ENCODE measurements around the gene TCF3. TPM values are rescaled to one million over a fixed set of nuclear protein-coding genes. Genes with fewer than 3 reads are reported as not detected.

Gene TCF3
- total and polyA plus RNA-seq, 11 donors, result 13.2 to 40.2 (median 22.3) TPM

GRCh38 chr19:1570836-1571235, 81.6 kb downstream of the TCF3 start:
- Histone ChIP-seq H3K27me3 (peaks cover 0 to 4% (median 0%) of the 10 kb centered on the region in 9 donors), H3K27ac (no peak overlapping the region), H3K4me3 (no peak overlapping the region), H3K9me3 (no peaks in the 10 kb centered on the region), H3K4me1 (peaks cover 0 to 22% (median 9%) of the 10 kb centered on the region in 12 donors), H3K36me3 (no peaks in the 10 kb centered on the region)
- WGBS, 4 donors, result 92 to 97% (median 95%) methylated on average over 13 of the region's 13 CpGs
- DNase-seq (no peak), ATAC-seq (no peak)
- no peak for TF ChIP-seq POLR2A (IDR thresholded peaks at IDR 0.05)
- TF ChIP-seq CTCF (IDR thresholded peaks at IDR 0.05), result no peak
- intact Hi-C loops (cut with DNase I), result no loop called here

GRCh38 chr19:1569997-1570396, 82.4 kb downstream of the TCF3 start:
- no peak for DNase-seq
- Histone ChIP-seq H3K36me3 (no peaks in the 10 kb centered on the region), H3K4me3 (no peak overlapping the region), H3K4me1 (peaks cover 0 to 25% (median 9%) of the 10 kb centered on the region in 12 donors), H3K9me3 (no peaks in the 10 kb centered on the region), H3K27me3 (peaks cover 0 to 4% (median 0%) of the 10 kb centered on the region in 9 donors), H3K27ac (no peak overlapping the region)
- intact Hi-C loops (cut with DNase I), result loop anchor here in 1 of 10 donors (5.0 kb wide), 1 partner anchor 82 kb away; the partner anchor contains the start of gene TCF3
- no peak for TF ChIP-seq POLR2A (IDR thresholded peaks at IDR 0.05)
- TF ChIP-seq CTCF (IDR thresholded peaks at IDR 0.05), result no peak
- 75 to 77% (median 75%) methylated on average over 4 of the region's 4 CpGs for whole genome bisulfite sequencing, 4 donors
- ATAC-seq, result no peak

GRCh38 chr19:1568320-1569019, 83.9 kb downstream of the TCF3 start, which contains the start of gene MEX3D:
Gene MEX3D (minus strand): TSS chr19:1568325. CDS start chr19:1568058, 267 bp downstream.
- H3K27me3 ChIP-seq, result peaks cover 0 to 4% (median 0%) of the 10 kb centered on the region in 9 donors
- TF ChIP-seq CTCF (IDR thresholded peaks at IDR 0.05), result no peak
- TF ChIP-seq POLR2A (IDR thresholded peaks at IDR 0.05), result no peak
- H3K9me3 ChIP-seq, result no peaks in the 10 kb centered on the region
- DNase-seq (peak; percentile 66 to 88 (median 83)), ATAC-seq (peak; percentile 41 to 84 (median 82))
- peaks cover 0 to 25% (median 9%) of the 10 kb centered on the region in 12 donors for H3K4me1 ChIP-seq
- peak within 1 kb of the TSS; percentile 56 to 95 (median 76) for H3K4me3 ChIP-seq
- WGBS, 4 donors, result 7 to 37% (median 12%) methylated on average over 6 to 62 of the region's 63 CpGs
- no peaks in the 10 kb centered on the region for H3K36me3 ChIP-seq
- peak within 1 kb of the TSS; percentile 60 to 91 (median 79) for H3K27ac ChIP-seq
- intact Hi-C loops (cut with DNase I), result loop anchor here in 1 of 10 donors (5.0 kb wide), 1 partner anchor 84 kb away; the partner anchor contains the start of gene TCF3

GRCh38 chr19:1567848-1568227, 84.6 kb downstream of the TCF3 start:
- whole genome bisulfite sequencing, 4 donors, result 0% methylated on average over 68 to 72 of the region's 73 CpGs; no CpG with 5 or more reads in 2 of the 4 donors
- intact Hi-C loops (cut with DNase I), result loop anchor here in 1 of 10 donors (5.0 kb wide), 1 partner anchor 84 kb away; the partner anchor contains the start of gene TCF3
- Histone ChIP-seq H3K9me3 (no peaks in the 10 kb centered on the region), H3K36me3 (no peaks in the 10 kb centered on the region), H3K27ac (no peak overlapping the region), H3K27me3 (peaks cover 0 to 4% (median 0%) of the 10 kb centered on the region in 9 donors), H3K4me3 (peak overlapping the region in 4 of 12 donors; percentile 69 to 95 (median 86)), H3K4me1 (peaks cover 0 to 25% (median 9%) of the 10 kb centered on the region in 12 donors)
- ATAC-seq, result no peak
- no peak for TF ChIP-seq CTCF (IDR thresholded peaks at IDR 0.05)
- TF ChIP-seq POLR2A (IDR thresholded peaks at IDR 0.05), result no peak
- no peak for DNase-seq
